Heart right ventricle (tissue), 16 donors: Measurements from ENCODE around the gene CREB5. TPM values are rescaled to one million over a fixed set of nuclear protein-coding genes. Genes with fewer than 3 reads are reported as not detected.

ENCODE experiments used
- ATAC-seq, 8 donors: fragments of 200-7000 bp; cut with Tn5 transposase; one replicate each; pipeline ENCODE4 v1.9.1; 2020; ENCODE audit warnings: mild to moderate bottlenecking in 8 of 8, moderate library complexity in 8 of 8, moderate number of reproducible peaks in 1 of 8
- DNase-seq, 2 donors: peaks; one replicate each; pipeline ENCODE4 v3.0.0-alpha.2; 2020
- H3K27ac ChIP-seq, 10 donors: fragments of 200-600 bp; sonication (generic) in 2 of 10; one replicate each; pipeline versions ENCODE4 v1.5.0 to v1.8.0; 2020 to 2022; ENCODE audit warnings: mild to moderate bottlenecking in 3 of 10
- H3K27me3 ChIP-seq, 7 donors: fragments of 200-600 bp; one replicate each; pipeline ENCODE4 v1.8.0; 2021 to 2022; ENCODE audit warnings: mild to moderate bottlenecking in 2 of 7
- H3K36me3 ChIP-seq, 9 donors: fragments of 200-600 bp; sonication (generic) in 1 of 9; one replicate each; pipeline versions ENCODE4 v1.5.0 to v1.8.0; 2020 to 2022; ENCODE audit warnings: mild to moderate bottlenecking in 2 of 9
- H3K4me1 ChIP-seq, 9 donors: fragments of 200-600 bp; sonication (generic) in 1 of 9; one replicate each; pipeline versions ENCODE4 v1.5.0 to v1.8.0; 2020 to 2022; ENCODE audit warnings: mild to moderate bottlenecking in 4 of 9
- H3K4me3 ChIP-seq, 10 donors: fragments of 200-600 bp; sonication (generic) in 2 of 10; one replicate each; pipeline versions ENCODE4 v1.5.0 to v1.8.0; 2020 to 2022; ENCODE audit warnings: mild to moderate bottlenecking in 7 of 10, moderate library complexity in 2 of 10
- H3K9me3 ChIP-seq, 11 donors: fragments of 200-600 bp in 10 of 11; sonication (generic) in 2 of 11; one replicate each; pipeline versions ENCODE4 v1.5.0 to v1.8.0; 2013 to 2022; ENCODE audit warnings: mild to moderate bottlenecking in 2 of 11, control low read depth in 1 of 11, moderate library complexity in 1 of 11
- WGBS, 2 donors: extraction: QIAGEN DNeasy Blood & Tissue Kit; methylation state at CpG; one replicate each; pipeline ENCODE4 v1.1.7; 2013; ENCODE audit warnings: inconsistent platforms in 1 of 2; 5-methylcytosine and 5-hydroxymethylcytosine counted together
- intact Hi-C, 10 donors: fragments of 100-400 bp; cut with DNase I; formaldehyde crosslinking; loops; one replicate each; pipeline versions ENCODE4 v1.11.1 to v1.14.2; 2022
- polyA plus RNA-seq, 2 donors: library from polyadenylated mRNA; stranded (reverse); fragments of 200-250 nt; gene quantifications; one replicate each; pipeline ENCODE4 v1.2.3, GENCODE V29; 2013
- total RNA-seq, 10 donors: library from RNA; stranded (reverse); fragmentation: NEBNext Ultra II Directional in 3 of 10; extraction: Animal tissue kit (Norgen Biotek cat#: 25700) in 3 of 10; gene quantifications; one replicate each; pipeline versions ENCODE4 v1.2.1 to v1.2.4, GENCODE V29; 2021 to 2023
- TF ChIP-seq, protein P1 (sequence below), 9 donors: fragments of 200-600 bp; sonication (generic) in 2 of 9; IDR thresholded peaks; one replicate each; pipeline versions ENCODE4 v1.5.0 to v1.8.0; 2021 to 2022; ENCODE audit warnings: antibody characterized with exemption in 9 of 9, mild to moderate bottlenecking in 5 of 9, moderate library complexity in 1 of 9
- donor health status: Arrhythmogenic right ventricular cardiomyopathy.
- donor health status: ischemic (EF 13 %, LVEDD 7.1; RV severe dilation, severe dysfunction).
- donor health status: healthy with polysubstance abuse.
- donor health status: DM: no; HTN: yes; CAD: no.
- donor health status: DM: no; HTN: no; CAD: no.
- donor health status: ischemic (EF 25% LVEDD 6.9; RV normal size, moderate dysfunction).
- donor health status: ischemic (EF 25% LVEDD 5.7; RV mildly dilated, moderate dysfunction).
- donor health status: healthy.
- donor health status: DM: yes; HTN: yes; CAD: no.
- donor health status: Ischemic cardiomyopathy.
- donor health status: ischemic (EF 35%, LVEDD 5.7; RV mildly dilated, moderate dysfunction).
- donor health status: nonischemic (EF 11% LVEDD 7.7; RV severe dilation, severe dysfunction).
- donor health status: DM: yes; HTN: yes; CAD: no.
- donor health status: PGD.
- donor health status: ischemic (EF 29% LVEDD 5.4; RV normal size, mild dysfunction).
- donor health status: nonischemic (EF 23%, LVEDD 6.1; RV moderate dilation, normal function).

CREB5 gene
- total and polyA plus RNA-seq, 12 donors, result 4.7 to 170 (median 19.0) TPM

DNA sequence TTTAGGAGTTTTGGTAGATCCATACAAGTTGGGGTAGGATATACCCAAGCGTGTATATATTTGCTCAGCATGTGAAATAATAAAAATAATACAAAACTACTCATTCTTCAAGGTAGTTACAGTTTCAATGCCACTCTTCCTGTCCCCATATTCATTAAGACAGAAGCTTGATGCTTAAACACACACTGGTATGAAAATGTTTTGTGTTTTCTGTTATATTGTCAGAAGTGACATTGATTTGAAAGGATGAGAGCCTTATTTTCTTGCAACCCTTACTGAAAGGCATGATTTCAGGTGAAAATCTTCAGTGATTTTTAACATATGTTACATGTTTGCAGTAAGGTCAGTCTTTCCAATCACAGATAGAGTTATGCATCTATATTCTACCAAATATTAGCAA is 312.2 kb downstream of the CREB5 start:
- intact Hi-C loops, result no loop called here
- no peaks in the 10 kb centered on the region for H3K27me3 ChIP-seq

DNA sequence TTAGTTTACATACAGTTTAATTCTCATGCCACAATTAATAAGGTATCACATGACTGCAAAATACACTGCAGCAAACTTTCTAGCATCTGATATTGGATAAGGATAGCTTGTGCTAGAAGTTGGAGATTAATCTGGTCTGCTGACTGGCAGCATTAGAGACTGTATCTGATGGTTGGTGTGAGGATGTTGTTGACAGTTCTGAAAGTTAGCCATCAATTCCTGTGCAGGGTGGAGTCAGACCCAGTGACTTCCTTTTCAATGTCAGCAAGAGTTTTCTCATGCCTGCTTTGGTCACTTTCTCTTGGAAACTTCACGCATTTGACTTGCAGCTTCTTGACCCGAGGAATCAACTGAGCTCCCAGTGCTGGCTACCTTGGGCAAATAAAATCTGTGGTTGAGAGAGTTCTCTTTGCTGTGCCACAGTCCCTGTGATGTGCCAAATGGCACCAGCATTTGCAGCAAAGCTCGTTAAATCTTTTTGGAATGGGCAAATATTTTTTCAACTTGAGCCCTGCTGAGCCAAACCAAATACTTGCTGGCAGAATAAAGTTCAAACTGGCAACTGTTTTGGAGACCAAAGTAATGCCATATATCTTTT is 312.8 kb downstream of the CREB5 start:
- ATAC-seq (peak in 2 of 8 donors; percentile 44 to 47), DNase-seq (no peak)
- Histone ChIP-seq H3K27me3 (no peaks in the 10 kb centered on the region), H3K36me3 (peaks cover 0 to 49% (median 2%) of the 10 kb centered on the region in 9 donors), H3K4me1 (peaks cover 0 to 39% (median 12%) of the 10 kb centered on the region in 9 donors), H3K27ac (peak overlapping the region in 1 of 10 donors; percentile 13), H3K9me3 (no peaks in the 10 kb centered on the region), H3K4me3 (no peak overlapping the region)
- intact Hi-C loops, result no loop called here
- TF ChIP-seq, protein P1, sequence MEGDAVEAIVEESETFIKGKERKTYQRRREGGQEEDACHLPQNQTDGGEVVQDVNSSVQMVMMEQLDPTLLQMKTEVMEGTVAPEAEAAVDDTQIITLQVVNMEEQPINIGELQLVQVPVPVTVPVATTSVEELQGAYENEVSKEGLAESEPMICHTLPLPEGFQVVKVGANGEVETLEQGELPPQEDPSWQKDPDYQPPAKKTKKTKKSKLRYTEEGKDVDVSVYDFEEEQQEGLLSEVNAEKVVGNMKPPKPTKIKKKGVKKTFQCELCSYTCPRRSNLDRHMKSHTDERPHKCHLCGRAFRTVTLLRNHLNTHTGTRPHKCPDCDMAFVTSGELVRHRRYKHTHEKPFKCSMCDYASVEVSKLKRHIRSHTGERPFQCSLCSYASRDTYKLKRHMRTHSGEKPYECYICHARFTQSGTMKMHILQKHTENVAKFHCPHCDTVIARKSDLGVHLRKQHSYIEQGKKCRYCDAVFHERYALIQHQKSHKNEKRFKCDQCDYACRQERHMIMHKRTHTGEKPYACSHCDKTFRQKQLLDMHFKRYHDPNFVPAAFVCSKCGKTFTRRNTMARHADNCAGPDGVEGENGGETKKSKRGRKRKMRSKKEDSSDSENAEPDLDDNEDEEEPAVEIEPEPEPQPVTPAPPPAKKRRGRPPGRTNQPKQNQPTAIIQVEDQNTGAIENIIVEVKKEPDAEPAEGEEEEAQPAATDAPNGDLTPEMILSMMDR (IDR thresholded peaks at IDR 0.05), result no peak
- 50 to 54% methylated on average over 3 of the region's 3 CpGs for WGBS, 2 donors

More for the DNA sequence above, 312.2 kb downstream of the CREB5 start:
- Histone ChIP-seq H3K27ac (no peak overlapping the region), H3K36me3 (peaks cover 0 to 55% (median 6%) of the 10 kb centered on the region in 9 donors), H3K9me3 (no peaks in the 10 kb centered on the region), H3K4me3 (no peak overlapping the region), H3K4me1 (peaks cover 0 to 39% (median 12%) of the 10 kb centered on the region in 9 donors)
- no peak for DNase-seq
- no peak for ATAC-seq
- 94 to 95% methylated on average over 1 of the region's 1 CpG for whole genome bisulfite sequencing, 2 donors
- TF ChIP-seq, protein P1 (IDR thresholded peaks at IDR 0.05), result no peak

DNA sequence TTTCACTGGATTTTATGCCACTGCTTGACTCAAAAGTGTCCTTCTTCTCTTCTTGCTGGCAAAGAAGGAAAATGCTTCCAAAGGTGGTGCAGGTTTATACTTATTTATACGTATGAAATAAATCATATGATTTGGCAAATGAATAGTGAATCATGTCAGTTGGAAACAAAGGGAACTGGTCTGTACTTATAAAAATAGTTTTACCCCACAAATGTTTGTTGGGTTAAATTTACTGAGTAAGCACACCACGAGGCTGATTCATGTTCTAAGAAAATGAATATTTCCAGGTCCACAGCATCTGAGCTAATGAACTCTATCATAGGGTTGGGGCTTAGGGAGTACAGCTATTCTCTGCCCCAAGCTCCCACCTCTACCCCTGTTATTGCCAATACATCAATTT is 313.6 kb downstream of the CREB5 start:
- Histone ChIP-seq H3K4me3 (no peak overlapping the region), H3K27me3 (no peaks in the 10 kb centered on the region), H3K9me3 (no peaks in the 10 kb centered on the region), H3K36me3 (peaks cover 0 to 41% (median 0%) of the 10 kb centered on the region in 9 donors), H3K4me1 (peaks cover 0 to 39% (median 14%) of the 10 kb centered on the region in 9 donors), H3K27ac (peak overlapping the region in 1 of 10 donors; percentile 16)
- no peak for ATAC-seq
- intact Hi-C loops, result no loop called here
- 76 to 83% methylated on average over 2 of the region's 2 CpGs for WGBS, 2 donors
- TF ChIP-seq, protein P1 (IDR thresholded peaks at IDR 0.05), result no peak
- no peak for DNase-seq

DNA sequence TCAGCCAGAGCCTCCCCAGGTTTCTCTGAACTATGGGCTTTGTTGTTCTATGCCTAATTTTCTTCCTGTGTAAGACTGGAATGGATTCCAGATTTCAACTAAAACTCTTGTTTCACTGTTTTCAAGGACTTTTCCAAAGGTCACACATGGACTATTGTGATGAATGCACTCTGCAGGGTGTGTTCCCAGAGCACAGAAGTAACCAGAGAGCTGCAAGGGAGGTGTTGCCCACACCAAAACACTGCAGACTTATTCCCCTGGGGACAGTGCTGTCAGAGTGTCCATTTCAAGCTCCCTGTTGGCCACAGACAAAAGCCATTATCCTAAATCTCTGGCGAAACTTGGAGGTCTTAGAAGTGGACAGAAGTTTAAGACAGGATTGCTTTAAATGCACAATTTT is 314.2 kb downstream of the CREB5 start:
- H3K27me3 ChIP-seq, result no peaks in the 10 kb centered on the region
- peaks cover 0 to 35% (median 0%) of the 10 kb centered on the region in 9 donors for H3K36me3 ChIP-seq
- H3K9me3 ChIP-seq, result no peaks in the 10 kb centered on the region
- 52 to 63% methylated on average over 1 of the region's 1 CpG for WGBS, 2 donors
- intact Hi-C loops, result no loop called here
- no peak overlapping the region for H3K27ac ChIP-seq
- ATAC-seq (peak in 6 of 8 donors; percentile 29 to 81 (median 65)), DNase-seq (no peak)
- H3K4me3 ChIP-seq, result no peak overlapping the region
- TF ChIP-seq, protein P1 (IDR thresholded peaks at IDR 0.05), result no peak
- peaks cover 0 to 44% (median 21%) of the 10 kb centered on the region in 9 donors for H3K4me1 ChIP-seq
